GM18858 (cell line): ENCODE data around the gene CEBPG.
A peak's percentile ranks its signal among the peaks of the same experiment; 100 is the strongest.

Experiments used
- ATAC-seq: cut with Tn5 transposase; IDR thresholded peaks from one replicate; pipeline ENCODE4 v1.9.1; 2021; ENCODE audit not compliant: unreplicated experiment

CEBPG gene

GRCh38 chr19:33373453-33374235 lies at the start of gene CEBPG:
CEBPG (plus strand) TSS chr19:33373709; CDS start chr19:33379240, 5,531 bp downstream.
- peak; percentile 72 for ATAC-seq

GRCh38 chr19:33324628-33325027 lies 48.9 kb upstream of the CEBPG start:
- no peak for ATAC-seq

GRCh38 chr19:33325920-33326319 lies 47.6 kb upstream of the CEBPG start:
- no peak for ATAC-seq

GRCh38 chr19:33329060-33329459 lies 44.4 kb upstream of the CEBPG start:
- no peak for ATAC-seq

- ATAC-seq, result no peak
These were observed 43.8 kb upstream of the CEBPG start for GRCh38 chr19:33329736-33330135.

GRCh38 chr19:33332248-33332647 lies 41.3 kb upstream of the CEBPG start:
- no peak for ATAC-seq

GRCh38 chr19:33333151-33333550 lies 40.4 kb upstream of the CEBPG start:
- ATAC-seq, result no peak

- no peak for ATAC-seq
These were observed 39.9 kb upstream of the CEBPG start for GRCh38 chr19:33333642-33334041.

- ATAC-seq, result no peak
These were observed 39.2 kb upstream of the CEBPG start for GRCh38 chr19:33334271-33334670.

GRCh38 chr19:33335446-33335845 lies 38.1 kb upstream of the CEBPG start:
- ATAC-seq, result no peak

GRCh38 chr19:33339016-33339984 lies 34.2 kb upstream of the CEBPG start:
- no peak for ATAC-seq

- no peak for ATAC-seq
These were observed 32.5 kb upstream of the CEBPG start for GRCh38 chr19:33340991-33341390.

- ATAC-seq, result no peak
These were observed 30.2 kb upstream of the CEBPG start for GRCh38 chr19:33343301-33343700.

GRCh38 chr19:33343859-33344572 lies 29.5 kb upstream of the CEBPG start:
- no peak for ATAC-seq

- ATAC-seq, result no peak
These were observed 29.0 kb upstream of the CEBPG start for GRCh38 chr19:33344573-33344925.

GRCh38 chr19:33345163-33345562 lies 28.3 kb upstream of the CEBPG start:
- no peak for ATAC-seq

- no peak for ATAC-seq
These were observed 26.8 kb upstream of the CEBPG start for GRCh38 chr19:33346665-33347064.

GRCh38 chr19:33347300-33347699 lies 26.2 kb upstream of the CEBPG start:
- ATAC-seq, result no peak

GRCh38 chr19:33348301-33349010 lies 25.1 kb upstream of the CEBPG start:
- no peak for ATAC-seq
